Bone marrow (tissue), 2 donors: ENCODE data around the gene AHCYL2.
A peak's percentile ranks its signal among the peaks of the same experiment; 100 is the strongest.
"Not testable (repeated sequence)": the region's sequence is repeated elsewhere in the genome, so short reads cannot be mapped to it uniquely, and the experiment has no call there.

Experiments
- DNase-seq, 2 donors: peaks; one replicate each; lab custom pipeline; 2025; lab: John Stamatoyannopoulos, UW

The AHCYL2 gene

DNA sequence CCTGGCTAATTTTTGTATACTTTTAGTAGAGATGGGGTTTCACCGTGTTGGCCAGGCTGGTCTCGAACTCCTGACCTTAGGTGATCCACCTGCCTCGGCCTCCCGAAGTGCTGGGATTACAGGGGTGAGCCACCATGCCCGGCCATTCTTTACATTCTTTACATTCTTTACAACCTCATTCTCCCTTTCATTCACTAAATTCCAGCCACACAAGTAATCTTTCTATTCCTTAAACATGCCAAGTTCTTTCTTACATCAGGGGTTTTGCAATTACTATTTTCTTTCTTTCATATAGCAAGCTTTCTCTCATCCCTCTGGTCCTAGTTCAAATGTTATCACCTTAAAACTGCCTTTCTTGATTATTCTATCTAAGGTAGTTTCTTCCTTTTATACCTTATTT is 128.3 kb downstream of the AHCYL2 start:
- not testable (repeated sequence) for DNase-seq

DNA sequence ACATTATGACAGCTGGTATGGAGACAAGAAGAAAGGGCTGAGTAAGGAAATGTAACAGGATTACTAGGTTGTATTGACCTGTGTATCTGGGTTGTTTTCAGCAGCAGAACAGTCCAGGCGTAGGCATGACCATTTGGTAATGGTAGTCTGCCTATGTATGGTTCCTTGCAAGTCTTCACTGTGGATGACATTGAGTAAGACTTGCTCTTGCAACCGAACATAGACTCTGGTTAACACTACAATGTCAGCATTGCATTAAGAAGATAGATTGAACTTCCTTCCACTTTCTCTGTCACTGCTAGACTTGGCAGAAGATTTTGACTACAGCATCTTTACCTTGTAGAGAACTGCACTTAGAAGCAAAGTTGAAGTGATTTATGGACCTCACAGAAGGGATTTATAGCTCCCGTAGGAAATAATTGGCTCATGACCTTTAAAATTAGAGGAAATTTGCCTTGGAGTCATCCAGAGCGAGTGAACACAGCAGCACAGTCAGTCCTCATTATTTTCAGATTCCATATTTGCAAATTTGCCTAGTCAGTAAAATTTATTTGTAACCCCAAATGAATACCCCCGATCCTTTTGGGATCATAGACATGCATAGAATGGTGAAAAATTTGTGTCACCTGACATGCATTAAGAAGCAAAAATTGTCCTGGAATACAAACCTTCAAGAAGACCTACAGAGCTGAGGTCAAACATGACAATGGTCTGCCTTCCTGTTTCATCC is 129.8 kb downstream of the AHCYL2 start:
- no peak for DNase-seq

DNA sequence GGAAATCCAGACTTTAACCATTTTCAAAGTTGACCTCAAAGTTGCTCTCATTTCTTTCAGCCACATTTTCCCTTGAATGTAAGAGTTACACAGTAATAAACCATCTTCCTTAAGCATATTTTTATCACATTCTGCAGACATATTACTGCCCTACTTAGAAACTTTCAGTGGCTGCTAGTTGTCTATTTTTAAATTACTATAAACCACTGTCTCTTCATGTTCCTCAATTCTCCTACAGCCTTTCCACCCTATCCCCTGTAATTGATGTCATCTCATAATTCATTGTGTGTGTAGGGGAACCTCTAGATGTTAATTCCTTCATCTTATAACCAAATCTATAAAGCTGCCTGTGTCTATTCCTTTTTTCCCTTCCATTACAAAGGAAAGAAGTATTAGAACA is 131.3 kb downstream of the AHCYL2 start:
- DNase-seq, result peak in 1 of 2 donors; percentile 56

DNA sequence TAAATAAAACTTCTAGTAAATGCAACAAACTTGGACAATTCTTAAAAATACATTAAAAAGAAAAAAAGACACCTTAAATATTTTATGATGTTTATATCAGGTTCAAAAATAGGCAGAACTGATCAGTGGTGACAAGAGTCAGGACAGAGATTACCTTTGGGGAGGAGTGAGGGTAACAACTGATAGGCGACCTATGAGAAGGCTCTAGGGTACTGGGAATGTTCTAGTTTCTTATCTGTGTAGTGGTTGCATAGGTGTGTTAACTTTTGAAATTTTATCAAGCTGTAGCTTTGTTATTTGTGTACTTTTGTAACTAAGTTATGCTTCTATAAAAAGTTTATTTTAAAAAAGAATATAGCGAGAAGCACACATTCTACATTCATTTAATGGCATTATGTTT is 134.3 kb downstream of the AHCYL2 start:
- DNase-seq, result no peak

DNA sequence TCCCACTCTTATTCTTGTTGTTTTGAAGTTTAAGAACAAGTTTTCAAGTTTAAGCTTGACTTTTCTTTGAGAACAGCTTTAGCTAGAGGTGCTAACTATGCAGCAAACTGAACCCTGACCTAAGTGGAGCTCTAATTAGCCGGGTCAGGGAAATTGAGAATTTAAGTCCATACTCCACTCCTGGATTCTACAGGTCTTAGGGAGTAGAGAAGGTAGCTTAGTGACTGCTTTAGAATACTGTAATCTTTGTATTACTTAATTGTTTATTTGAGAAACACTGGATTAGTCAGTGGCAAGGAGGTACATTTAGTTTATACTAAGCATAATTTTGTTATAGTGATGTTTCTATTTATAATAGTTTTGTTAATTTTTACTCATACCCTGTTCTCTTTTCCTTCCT is 134.8 kb downstream of the AHCYL2 start:
- no peak for DNase-seq

DNA sequence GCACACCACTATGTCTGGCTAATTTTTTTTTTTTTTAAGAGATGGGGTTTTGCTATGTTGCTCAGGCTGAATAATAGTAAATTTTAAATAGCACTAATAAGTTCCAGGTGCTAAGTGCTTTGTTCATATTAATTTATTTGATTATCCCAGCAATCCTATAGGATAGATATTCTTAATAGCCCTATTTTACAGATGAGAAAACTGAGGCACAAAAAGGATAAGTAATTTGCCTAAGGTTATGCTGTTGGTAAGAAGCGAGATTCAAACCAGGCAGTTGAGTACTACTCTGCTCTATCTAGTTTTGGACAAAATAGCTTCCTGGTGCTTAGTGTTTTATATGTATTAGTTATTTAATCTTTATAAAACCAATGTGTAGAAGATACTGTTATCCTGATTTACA is 136.9 kb downstream of the AHCYL2 start:
- no peak for DNase-seq

DNA sequence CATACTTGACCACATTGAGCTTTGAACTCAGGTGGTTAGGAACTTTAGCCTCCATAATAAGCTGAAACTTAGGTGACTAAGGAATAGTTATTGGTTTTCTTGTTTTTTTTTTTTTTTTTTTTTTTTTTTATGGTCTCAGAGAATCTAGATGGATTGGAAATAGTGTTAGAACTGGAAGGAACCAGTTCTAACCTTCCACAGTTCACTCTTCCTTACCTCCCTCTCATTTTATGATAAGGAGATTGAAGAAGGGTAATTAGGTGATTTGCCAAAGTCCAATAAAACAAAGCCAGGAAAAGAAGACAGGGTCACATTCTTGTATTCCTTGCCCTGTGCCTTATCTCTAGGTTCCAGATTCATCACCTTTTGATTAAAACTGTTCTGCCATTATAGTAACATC is 137.7 kb downstream of the AHCYL2 start:
- no peak for DNase-seq

DNA sequence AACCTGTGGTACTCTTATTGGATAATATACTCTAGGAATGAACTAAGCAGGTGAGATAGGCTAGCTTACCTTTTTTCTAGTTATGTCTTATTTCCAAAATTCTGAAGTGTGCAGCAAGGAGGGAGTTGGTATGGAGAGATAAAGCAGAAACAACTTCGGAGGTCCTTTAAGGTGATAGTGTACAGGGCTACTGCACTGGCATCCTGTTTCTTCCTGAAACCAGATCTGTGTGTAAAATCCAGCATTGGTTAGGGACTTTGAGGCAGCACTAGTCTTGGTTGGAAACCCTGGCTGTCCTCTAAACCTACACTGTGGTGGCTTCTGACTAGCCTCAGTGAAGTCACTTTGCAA is 142.5 kb downstream of the AHCYL2 start:
- DNase-seq, result no peak

DNA sequence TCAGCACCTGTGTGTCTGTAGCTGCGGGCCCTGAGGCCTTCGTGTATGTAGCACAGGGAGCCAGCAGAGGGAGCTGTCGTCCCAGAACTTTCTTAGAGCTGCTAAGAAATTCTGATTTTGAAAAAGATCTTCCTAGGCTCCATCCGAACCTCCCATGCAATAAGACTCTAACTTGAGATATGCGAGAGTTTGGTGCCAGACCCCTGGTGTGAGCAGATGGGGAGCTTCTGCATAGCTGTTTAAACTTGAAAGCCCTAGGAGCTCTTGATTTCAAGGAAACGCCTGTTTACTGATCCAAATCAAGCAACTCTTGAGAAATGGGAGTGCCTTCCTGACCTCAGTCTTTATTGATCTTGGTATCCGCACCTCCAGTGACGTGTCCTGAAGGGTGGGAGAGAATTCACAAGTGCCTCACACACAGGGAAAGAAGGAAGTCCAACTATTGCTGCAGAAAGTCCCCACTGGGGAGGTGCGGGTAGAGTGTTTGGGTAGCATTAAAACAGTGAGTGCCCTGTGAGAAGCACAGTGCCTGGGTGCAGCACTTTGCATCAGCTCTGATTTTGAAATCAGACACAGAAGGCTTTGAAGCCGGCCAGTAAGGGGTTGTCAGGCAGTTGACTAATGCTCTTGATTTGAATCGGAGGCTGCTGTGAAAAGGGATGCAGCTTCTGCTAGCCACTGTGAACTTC is 143.0 kb downstream of the AHCYL2 start:
- peak; percentile 59 to 64 for DNase-seq

DNA sequence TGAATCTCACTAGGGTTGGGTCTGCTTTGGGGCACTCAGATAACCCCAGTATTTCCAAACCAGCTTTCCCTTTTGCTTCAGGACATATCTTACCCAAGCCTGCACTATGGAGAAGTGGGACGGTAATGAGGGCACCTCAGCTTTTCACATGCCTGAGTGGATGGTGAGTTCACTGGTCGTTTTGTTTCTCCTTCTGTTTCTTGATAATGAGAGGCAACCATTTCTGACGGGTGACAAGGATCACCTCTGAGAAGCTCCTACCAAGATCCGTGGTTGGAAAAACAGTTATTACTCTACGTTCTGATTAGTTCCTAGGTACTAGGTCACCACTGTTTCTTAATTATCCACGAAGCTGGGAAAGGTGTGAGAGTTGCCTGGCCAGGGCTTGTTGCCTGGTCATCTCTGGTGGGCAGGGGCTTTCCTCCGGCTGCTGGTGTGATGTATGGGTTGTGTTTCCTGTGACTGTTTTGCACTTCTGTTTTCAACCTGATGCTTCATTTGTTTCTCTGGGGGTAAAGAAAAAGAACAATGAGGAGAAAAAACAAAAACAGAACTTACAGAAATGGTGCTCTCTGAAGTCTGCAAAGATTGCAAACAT is 143.7 kb downstream of the AHCYL2 start:
- peak in 1 of 2 donors; percentile 30 for DNase-seq

DNA sequence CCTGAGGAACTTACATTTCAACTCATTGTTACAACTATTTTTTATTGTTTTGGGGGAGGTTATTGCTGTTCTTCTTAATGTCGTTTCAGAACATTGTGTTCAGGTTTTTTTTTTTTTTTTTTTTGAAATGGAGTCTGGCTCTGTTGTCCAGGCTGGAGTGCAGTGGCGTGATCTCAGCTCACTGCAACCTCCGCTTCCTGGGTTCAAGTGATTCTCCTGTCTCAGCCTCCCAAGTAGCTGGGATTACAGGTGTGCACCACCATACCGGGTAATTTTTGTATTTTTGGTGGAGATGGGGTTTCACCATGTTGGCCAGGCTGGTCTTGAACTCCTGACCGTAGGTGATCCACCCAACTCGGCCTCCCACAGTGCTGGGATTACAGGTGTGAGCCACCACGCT is 144.6 kb downstream of the AHCYL2 start:
- DNase-seq, result not testable (repeated sequence)

DNA sequence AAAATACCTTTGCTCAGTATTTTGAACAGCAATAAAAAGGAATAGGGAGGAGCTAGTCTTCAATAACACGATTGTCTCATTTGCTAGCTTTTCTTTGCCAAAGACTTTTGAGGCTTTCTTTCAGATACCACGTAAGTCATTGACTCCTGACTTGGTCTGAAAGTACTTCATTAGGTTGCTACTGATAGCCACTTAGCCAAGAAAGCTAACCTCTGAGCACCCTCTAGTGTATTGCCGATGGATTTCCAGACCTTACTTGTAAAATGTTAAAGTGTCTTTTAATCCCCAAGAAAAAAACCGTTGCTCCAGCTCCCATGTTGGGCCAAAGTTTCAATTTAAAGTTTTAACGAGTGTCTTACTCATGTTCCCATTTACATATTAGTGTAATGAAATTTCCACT is 146.0 kb downstream of the AHCYL2 start:
- DNase-seq, result no peak

DNA sequence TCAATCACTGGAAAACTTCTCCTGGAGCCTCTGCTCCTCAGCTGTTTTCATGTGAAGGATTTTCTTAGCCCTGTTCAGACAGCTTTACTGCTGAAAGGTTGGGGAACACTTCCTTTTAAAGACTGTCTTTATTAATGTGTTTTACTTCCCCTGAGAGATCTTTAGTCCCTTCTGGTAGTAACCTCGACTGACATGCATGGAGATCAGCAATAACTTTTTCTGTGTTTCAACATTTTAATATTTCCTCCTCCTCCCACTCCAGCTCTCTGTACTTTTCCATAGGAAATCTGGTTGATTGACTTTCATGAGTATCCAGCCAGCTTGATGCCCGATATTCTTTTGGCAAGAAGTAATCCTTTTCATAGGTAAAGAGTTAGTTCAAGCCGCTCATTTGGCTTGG is 146.7 kb downstream of the AHCYL2 start:
- DNase-seq, result no peak

DNA sequence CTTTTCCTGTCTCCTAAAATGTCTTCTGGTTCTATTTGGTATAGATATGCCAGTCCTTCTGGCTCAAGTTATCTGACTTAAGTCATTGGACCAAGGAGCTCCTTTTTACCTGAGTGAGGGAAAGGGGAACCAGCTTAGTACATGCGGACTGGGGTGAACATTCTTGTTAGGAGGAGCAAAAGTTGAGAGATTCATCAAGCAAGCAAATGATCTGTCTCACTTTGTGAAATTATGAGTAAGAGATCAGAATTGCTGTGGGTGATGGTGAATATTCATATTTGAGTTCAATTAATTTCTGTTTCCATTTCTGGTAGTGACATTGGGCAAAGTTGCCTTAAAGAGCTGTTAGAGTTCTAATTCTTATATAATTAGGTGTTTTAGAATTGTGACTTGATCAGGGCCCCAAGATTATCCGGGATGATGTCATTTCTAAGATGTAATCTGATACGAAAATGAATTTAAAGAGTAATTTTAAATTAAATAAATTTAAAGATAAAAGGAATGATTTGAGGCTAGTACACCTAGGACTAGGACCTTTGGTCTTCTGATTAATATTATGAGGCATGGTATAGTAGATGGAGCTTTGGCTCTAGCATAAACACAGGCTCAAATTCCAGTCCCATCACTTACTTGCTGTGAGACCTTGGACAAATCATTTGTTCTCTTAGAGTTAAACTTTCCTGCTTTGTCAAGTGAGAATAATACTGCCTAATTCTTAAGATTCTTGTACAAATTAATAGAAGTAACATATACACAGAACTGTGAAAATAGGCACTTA is 149.0 kb downstream of the AHCYL2 start:
- DNase-seq, result no peak

DNA sequence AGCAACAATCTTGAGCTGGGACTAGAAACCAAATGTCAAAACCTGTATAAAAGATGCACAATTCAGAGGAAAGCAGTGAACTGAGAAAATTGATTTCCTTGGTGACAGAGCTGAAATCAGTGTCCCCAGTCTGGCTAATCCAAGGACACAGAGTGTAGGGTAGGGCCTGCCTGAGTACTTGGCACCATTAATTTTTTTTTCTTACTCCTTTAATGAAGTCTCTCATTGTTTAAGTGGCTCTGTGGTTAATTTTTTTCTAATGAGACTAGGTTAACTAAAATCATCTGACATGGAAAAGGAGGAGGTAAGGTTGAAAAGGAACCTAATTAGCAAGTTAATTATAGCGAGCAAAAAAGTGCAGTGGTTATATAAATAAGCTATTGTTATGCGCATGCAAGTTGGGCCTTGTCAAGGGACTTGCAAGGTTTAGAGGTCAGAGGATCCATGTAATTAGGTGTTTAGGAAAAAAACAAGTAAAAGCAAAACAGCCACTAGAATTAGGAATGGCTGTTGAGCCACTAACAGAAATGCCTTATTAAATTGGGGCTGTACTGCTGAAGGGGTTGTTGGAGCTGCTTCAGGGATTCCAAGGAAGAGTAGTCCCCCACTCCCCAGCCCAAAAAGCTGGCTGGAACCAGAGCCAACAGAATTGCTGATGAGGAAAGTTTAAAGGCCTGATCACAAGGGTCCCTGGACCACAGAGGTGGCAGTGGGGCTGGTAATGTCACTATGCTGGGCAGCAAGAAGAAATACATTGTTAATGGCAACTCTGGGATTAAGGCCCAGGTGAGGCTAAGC is 150.5 kb downstream of the AHCYL2 start:
- DNase-seq, result no peak

DNA sequence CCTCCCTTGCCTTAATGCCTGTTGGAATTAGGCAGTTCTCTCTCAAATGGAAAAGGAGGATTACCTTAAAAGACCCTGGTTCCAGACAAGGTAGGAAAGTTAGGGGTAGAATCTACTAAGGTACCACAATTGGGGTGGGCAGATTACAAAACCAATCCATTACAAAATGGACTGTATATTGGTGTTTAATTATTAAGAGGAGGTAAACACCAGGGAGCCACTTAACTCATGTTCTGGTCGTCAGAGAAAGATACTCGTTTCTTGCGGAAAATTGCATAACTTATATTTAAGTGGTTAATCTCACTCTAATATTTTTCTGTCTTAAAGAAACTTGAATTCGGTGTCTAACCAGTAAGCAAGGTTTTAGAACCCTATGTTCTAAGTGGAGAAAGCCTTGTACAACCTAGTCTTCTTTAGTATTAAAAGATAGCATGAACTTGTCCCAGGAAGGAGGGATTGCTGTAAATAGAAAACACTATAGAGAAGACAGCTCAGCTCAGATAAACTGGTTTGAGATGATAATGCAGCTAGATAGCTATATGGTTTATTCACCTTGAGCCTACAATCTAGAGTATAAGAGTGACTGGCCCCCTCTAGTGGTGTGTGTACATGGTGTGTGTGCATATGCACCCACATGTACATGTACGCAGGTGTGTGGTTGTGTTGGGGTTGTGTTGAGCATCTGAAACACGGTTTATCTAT is 151.4 kb downstream of the AHCYL2 start:
- no peak for DNase-seq

DNA sequence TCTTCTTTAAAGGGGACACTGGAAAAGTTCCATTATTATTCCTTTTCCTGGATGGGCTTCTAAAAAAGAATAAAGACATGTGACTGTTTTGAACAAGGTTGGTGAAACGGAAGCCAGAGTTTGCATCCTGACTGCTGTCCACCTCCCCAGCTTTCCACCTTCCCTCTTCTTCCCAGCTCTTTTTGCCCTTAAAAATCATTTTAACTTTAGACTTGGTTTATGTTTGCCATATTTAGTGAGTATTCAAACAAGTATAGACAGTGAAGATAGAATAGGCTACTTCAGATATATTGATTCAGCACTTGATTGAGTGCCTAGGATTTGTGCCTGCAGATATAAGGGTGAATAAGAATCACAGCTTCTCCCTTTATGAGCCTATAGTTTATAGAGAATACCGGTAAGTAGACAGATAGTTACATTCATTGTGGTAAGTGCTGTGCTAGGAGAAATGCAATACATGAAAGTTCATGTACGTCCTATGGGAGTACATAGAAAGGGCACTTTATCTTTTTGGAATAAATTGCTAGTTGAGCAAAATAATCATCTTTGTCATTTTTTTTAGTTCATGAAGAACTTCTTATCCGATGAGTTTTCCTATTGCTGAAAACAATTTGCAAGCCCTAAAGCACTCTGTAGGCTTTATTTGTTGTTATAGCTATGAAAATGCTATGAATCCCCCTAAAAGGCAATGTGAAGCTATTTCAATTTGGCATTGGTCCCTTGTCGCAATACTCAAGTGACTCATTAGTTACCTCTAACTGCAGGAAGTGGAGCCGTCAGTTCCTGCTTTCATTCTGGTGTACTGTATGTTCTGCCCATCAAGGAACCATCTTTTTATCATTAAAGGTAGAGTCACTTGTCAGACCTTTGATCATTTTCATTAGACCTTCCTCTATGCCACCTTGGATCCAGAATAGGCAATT is 152.2 kb downstream of the AHCYL2 start:
- peak in 1 of 2 donors; percentile 72 for DNase-seq

DNA sequence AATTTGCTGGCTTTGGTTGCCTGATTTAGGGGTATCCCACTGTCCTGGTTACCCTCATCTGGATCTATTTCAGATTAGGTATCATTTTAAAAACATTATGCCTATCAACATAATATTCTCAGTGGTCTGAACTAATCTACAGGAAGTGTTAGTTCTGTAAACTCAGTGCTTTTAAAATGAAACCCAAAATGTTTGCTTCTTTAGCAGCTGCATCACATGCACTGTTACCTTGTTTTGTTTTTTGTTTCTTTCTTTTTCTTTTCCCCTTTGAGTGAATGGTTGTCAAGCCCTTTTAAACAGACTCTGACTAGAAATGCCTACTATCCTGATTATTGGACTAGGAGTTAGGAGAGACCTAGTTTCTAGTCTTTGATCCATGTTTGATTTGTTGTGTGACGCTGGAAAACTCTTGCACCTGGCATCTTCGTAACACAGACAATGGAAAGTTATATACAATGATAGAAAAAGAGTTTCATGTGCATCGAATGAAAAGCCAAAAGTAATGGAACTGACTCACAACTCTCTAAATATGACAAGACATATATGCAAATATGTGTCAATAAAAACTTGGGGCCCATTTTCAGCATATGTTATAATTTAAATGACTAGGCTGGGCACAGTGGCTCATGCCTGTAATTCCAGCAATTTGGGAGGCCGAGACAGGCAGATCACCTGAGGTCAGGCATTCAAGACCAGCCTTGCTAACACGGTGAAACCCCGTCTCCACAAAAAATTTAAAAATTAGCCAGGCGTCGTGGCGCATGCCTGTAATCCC is 157.1 kb downstream of the AHCYL2 start:
- no peak for DNase-seq

DNA sequence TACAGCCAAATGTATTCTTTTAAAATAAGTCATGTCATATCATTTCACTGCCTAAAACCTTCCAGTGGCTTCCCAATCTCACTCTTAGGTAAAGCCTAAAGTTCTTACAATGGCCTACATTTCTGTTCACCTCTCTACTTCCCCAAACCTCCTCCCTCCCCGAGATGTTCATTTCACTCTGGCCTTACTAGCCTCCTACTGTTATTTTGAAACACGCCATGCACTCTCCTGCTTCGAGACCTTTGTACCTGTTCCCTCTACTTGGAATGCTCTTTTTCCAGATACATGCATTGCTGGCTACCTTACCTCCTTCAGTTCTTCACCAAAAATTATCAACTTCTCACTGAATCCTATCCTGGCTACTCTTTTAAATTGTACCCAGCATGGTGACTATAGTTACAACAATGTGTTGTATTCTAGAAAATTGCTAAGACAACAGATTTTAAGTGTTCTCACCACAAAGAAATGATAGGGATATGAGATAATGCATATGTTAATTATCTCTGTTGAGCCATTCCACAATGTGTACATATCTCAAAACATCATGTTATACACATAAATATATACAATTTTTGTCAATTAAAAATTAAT is 158.8 kb downstream of the AHCYL2 start:
- no peak for DNase-seq
